Brain microvascular endothelial cell (primary cell): ENCODE measurements around the gene HLA-DMB.

Source experiments
- DNase-seq: peaks from one replicate; pipeline ENCODE4 v3.0.0-alpha.2; 2020
- H3K27ac ChIP-seq: fragments of 250-450 bp; sonication (Bioruptor Pico); 2 replicates; pipeline ENCODE4 v1.5.1; 2020; ENCODE audit warnings: mild to moderate bottlenecking, moderate library complexity
- H3K27me3 ChIP-seq: fragments of 250-450 bp; sonication (Bioruptor Pico); replicated peaks from 2 replicates; pipeline ENCODE4 v1.5.1; 2020; ENCODE audit warnings: mild to moderate bottlenecking
- H3K36me3 ChIP-seq: fragments of 250-450 bp; sonication (Bioruptor Pico); replicated peaks from 2 replicates; pipeline ENCODE4 v1.5.1; 2020; ENCODE audit warnings: mild to moderate bottlenecking
- H3K4me3 ChIP-seq: 2 replicates; pipeline ENCODE4 v1.5.1; 2011; ENCODE audit warnings: low read depth, mild to moderate bottlenecking, control low read depth, low read length, moderate library complexity
- in situ Hi-C: cut with HindIII; loops from 2 replicates; pipeline ENCODE4 v1.10.0; 2017; ENCODE audit warnings: low sequenced_read_pairs, low pct_ligation_motif_present
- TF ChIP-seq, protein P1 (sequence below): IDR thresholded peaks from 2 replicates; pipeline ENCODE4 v1.5.1; 2011; ENCODE audit warnings: low read depth, mild to moderate bottlenecking, moderate library complexity, low read length, control low read depth, inconsistent platforms; ENCODE audit errors: missing control alignments

HLA-DMB gene

GRCh38 chr6:32969685-32970412 lies 29.0 kb upstream of the HLA-DMB start:
- Histone ChIP-seq H3K27me3 (no peaks in the 10 kb centered on the region), H3K36me3 (peaks cover 28% of the 10 kb centered on the region), H3K27ac (peak overlapping the region; percentile 100), H3K4me3 (peak overlapping the region; percentile 77)
- TF ChIP-seq, protein P1, sequence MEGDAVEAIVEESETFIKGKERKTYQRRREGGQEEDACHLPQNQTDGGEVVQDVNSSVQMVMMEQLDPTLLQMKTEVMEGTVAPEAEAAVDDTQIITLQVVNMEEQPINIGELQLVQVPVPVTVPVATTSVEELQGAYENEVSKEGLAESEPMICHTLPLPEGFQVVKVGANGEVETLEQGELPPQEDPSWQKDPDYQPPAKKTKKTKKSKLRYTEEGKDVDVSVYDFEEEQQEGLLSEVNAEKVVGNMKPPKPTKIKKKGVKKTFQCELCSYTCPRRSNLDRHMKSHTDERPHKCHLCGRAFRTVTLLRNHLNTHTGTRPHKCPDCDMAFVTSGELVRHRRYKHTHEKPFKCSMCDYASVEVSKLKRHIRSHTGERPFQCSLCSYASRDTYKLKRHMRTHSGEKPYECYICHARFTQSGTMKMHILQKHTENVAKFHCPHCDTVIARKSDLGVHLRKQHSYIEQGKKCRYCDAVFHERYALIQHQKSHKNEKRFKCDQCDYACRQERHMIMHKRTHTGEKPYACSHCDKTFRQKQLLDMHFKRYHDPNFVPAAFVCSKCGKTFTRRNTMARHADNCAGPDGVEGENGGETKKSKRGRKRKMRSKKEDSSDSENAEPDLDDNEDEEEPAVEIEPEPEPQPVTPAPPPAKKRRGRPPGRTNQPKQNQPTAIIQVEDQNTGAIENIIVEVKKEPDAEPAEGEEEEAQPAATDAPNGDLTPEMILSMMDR = peak; percentile 43
- in situ Hi-C loops = no loop called here
- peak; percentile 92 for DNase-seq

- peak; percentile 72 for DNase-seq
- TF ChIP-seq, protein P1 = peak; percentile 55
- Histone ChIP-seq H3K27ac (peak overlapping the region; percentile 100), H3K4me3 (peak overlapping the region; percentile 77), H3K36me3 (peaks cover 20% of the 10 kb centered on the region), H3K27me3 (no peaks in the 10 kb centered on the region)
- in situ Hi-C loops = no loop called here
These were observed 28.2 kb upstream of the HLA-DMB start for GRCh38 chr6:32968867-32969684.

DNA sequence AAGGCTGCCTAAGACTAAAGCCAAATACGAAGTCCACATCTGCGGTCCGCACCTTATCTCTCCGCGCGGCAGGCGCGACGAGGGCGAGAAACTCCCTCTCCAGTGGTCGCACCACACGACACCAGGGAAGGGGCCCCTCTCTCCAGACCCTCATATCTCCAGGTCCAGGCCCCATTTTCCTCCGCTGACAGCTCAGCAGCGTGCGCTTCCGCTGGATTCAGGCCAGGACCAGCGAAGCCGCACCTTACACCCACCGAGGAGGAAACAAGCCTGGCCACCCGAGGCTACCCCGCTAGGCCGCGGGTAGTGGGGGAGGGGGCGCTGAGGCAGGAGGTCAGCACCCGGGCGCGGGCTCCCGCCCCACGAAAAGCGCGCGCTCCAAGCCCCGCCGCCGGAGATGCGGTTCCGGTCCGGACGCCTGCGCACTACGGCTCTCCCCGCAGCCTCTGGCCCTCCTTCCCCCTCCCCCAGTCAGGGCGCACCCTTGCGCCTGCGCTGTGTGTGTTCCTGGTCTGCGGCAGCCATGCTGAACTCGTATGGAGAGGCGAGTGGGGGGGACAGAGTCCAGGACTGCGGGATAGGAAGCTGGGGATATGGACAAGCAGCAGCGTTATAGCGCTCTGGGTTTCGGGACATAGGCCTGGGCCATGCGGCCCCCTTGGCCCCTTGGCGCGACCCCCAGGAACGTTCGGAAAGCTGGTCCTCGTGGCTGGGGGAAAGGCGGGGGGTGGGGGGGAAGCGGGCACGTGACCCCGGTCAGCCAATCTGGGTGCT lies 27.5 kb upstream of the HLA-DMB start, which contains the start of gene BRD2:
Gene BRD2, plus strand, starts transcription at position 502 of the 774 bp plus-strand sequence. CDS start 4,305 bp downstream, outside the sequence.
- peak within 1 kb of the TSS; percentile 100 for H3K27ac ChIP-seq
- peak within 1 kb of the TSS; percentile 77 for H3K4me3 ChIP-seq
- peaks cover 14% of the 10 kb centered on the region for H3K36me3 ChIP-seq
- TF ChIP-seq, protein P1 = no peak
- no peaks in the 10 kb centered on the region for H3K27me3 ChIP-seq
- in situ Hi-C loops = no loop called here
- peak; percentile 92 for DNase-seq

DNA sequence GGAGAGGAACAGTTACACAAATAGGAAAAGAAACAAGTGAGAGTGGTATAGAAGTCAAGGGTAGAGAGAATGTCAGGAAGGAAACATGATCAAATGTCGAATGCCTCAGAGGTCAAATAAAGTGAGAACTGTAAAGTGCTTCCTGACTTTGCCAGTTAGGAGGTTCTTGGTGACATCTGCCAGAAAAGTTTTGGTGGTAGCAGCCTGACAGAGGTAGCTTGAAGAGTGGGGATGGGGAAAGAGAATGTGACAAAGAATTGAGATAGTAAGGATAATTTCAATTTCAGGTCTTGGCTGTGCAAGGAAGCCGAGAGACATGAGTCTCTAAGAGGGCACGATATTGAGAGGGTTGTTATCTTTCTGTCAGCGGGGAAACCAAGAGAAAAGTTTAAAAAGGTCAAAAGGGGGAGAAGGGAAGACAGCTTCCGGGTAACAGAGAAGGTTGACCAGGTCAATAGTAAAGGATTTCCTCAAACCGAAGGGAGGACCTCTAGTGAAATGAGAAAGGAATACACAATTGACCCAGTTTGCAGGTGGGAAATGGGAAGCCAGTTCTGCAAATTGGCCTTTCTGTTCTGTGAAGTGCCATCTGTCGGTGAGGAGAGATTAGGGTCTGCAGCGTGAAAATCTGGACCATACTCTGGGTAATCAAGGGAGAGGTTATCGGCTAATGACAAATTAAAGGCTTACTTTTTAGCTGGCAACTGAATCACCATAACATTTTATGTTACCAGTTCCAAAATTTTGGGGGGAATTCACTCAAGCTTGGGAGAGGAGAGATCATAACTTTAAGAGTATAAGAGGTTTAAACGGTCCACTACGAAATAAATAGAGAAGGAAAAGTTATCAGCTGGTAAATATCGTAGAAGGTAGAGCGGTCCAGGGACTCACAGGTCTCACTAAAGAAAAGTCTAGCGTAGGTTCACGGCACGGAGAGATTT lies 26.6 kb upstream of the HLA-DMB start:
- Histone ChIP-seq H3K27me3 (no peaks in the 10 kb centered on the region), H3K4me3 (peak overlapping the region; percentile 77), H3K36me3 (peaks cover 5% of the 10 kb centered on the region), H3K27ac (peak overlapping the region; percentile 100)
- TF ChIP-seq, protein P1 = peak; percentile 75
- DNase-seq = no peak
- in situ Hi-C loops = no loop called here

DNA sequence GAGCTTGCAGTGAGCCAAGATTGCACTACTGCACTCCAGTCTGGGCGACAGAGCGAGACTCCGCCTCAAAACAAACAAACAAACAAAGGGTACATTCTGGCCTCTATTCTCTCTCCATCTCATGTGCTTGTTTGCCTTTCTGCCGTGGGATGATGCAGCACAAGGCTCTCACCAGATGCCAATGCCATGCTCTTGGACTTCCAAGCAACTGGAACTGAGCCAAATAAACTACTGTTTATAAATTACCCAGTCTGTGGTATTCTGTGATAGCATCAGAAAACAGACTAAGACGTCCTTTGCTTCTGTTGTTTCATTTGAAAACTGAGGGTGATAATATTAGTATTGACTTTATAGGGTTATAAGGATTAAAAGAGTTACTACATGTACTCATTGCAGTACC lies 23.9 kb upstream of the HLA-DMB start:
- Histone ChIP-seq H3K27ac (no peak overlapping the region), H3K27me3 (no peaks in the 10 kb centered on the region), H3K4me3 (no peak overlapping the region), H3K36me3 (no peaks in the 10 kb centered on the region)
- TF ChIP-seq, protein P1 = no peak
- no peak for DNase-seq
- in situ Hi-C loops = no loop called here
